ENCODE results near the gene OPA3.

DNA sequence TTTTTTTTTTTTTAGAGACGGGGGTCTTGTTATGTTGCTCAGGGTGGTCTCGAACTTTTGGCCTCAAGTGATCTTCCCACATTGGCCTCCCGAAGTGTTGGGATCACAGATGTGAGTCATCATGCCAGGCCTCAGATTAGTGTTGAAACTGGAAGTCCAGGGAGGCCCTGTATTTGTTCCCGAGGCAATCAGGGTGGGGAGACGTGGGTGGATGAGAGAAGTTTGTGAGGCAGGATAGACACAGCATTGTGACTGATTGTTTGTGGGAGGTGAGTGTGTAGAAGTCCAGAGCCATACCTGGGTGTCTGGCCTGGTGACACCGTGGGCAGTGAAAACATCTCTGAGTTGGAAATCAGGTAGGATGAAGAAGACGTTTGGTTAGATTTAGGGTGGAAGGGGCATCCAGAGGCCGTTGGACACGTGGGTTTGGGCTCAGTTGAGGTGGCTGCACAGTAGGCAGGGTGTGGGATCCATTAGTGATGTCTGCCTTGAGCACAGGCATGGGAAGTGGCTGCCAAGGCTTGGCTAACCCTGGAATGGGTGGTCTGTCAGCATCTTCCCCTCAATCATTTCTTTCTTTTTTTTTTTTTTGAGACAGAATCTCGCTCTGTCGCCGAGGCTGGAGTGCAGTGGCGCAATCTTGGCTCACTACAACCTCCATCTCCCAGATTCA lies 100.2 kb downstream of the OPA3 start:
- TF ChIP-seq CTCF (conservative IDR thresholded peaks at IDR 0.05; ENCODE audit: low read length) (no peak), EZH2phosphoT487 (IDR thresholded peaks at IDR 0.05; ENCODE audit: borderline replicate concordance, low read depth, low read length) (no peak)
